CD4-positive, alpha-beta T cell treated with Interferon gamma for 1 hour (primary cell): ENCODE measurements around the gene RCCD1.
"Not testable (repeated sequence)": the region's sequence is repeated elsewhere in the genome, so short reads cannot be mapped to it uniquely, and the experiment has no call there.

Source experiments
- DNase-seq: peaks from one replicate; pipeline ENCODE4 v3.0.0-alpha.2; 2020

RCCD1 gene

DNA sequence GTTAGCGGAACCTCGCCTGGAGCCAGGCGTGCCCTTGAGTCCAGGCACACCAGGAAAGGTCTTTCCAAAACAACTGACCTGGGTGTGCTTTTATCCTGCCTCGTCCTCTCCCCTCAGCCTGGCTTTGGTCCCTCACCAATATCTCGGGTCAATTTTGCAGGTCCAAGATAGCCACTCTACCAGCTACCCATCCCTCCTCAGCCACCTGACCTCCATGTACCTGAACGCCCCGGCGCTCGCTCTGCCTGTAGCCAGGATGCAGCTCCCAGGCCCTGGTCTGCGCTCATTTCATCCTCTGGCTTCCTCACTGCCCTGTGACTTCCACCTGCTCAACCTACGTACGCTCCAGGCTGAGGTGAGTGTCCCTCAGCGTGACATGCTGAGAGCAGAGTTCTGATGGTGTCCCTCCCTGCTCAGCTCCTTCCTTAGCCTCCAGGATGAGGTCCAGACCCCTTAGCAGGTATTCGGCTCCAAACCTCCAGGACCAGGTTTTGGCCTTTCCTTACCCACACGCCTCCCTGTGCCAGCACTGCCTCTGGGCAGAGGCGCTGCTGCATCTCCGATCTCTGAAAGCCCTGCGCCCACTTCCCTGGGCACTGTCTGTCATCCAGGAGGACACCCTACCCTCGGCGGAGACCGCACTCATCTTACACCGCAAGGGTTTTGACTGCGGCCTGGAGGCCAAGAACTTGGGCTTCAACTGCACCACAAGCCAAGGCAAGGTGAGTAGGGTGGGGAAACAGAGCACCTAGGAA lies 36.5 kb upstream of the RCCD1 start:
- DNase-seq = no peak

DNA sequence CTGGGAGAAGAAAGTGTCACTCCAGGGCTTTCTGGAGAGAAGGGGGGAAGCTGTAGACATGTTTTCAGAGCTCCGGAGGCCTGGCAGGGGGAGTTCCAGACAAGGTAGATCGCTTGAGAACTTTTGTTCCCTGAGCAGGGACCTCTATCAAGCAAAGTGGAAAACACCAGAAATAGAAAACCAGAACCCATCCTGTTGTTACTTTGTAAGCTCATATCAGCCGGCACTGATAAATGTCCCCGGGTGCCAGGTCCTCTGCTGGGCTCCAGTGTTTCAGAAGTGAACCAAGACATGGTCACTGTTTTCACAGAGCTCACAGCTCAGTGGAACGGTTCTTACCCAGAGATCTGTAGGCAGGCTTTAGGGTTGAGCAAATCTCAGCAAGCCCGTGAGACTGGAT lies 35.8 kb upstream of the RCCD1 start:
- DNase-seq = no peak

DNA sequence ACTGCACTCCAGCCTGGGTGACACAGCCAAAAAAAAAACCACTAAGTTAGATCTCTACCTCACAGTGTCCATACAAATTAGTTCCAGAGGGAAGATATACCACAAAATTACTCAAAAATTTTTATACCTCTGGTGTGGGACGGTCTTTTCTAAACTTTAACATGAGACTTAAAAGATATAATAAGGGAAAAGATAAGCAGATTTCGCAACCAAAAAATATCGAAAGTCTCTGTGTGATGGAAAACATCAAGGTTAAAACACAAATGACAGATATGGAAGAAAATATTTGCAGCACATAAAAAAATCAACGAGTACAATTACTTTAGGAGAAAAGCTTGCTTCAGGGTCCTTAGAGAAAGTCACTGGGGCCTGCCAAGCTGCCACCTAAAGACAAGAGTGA lies 32.8 kb upstream of the RCCD1 start:
- DNase-seq = no peak

DNA sequence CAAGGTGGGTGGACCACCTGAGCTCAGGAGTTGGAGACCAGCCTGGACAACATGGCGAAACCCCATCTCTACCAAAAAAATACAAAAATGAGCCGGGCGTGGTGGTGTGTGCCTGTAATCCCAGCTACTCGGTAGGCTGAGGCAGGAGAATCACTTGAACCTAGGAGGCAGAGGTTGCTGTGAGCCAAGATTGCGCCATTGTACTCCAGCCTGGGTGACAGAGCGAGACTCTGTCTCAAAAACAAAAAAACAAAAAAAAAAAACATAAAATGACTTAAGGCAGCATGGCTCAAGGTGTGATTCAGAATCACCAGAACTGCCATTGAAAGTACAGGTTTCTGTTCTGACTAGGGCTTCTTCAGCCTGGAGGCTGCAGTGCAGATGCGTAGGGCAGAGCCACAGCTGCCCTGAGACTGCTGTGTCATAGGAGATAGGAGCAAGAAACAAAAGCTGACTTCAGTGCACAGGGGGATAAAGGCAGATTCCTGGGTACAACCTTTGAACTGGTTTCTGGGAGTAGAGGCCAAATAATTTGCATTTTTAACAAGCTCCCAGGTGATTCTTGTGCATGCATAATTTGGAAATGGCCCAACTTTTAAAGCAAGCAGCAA lies 31.9 kb upstream of the RCCD1 start:
- not testable (repeated sequence) for DNase-seq

DNA sequence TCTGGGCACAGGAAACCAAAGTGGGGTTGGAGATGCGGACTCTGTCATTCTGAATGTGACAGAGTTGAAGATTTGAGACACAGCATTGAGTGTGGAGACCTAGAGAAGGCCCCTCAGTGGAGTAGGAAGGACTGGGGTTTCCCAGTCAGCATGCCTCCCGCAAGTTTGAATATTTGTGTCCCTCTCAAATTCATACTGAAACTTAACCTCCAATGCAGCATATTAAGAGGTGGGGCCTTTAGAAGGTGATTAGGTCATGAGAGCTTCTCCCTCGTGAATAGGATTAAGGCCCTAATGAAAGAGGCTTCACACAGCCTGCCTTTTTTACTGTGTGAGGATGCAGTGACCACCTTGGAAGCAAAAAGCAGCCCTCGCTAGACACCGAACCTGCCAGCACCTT lies 30.3 kb upstream of the RCCD1 start:
- DNase-seq = no peak

DNA sequence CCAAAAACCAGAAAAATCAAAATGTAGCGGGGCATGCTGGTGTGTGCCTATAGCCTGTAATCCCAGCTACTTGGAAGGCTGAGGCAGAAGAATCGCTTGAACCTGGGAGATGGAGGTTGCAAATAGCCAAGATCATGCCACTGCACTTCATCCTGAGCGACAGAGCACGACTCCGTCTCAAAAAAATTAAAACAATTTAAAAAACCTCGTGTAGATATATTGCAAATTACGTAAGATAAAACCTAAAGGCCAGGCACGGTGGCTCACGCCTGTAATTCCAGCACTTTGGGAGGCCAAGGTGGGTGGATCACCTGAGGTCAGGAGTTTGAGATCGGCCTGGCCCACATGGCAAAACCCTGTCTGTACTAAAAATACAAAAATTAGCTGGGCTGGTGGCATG lies 27.9 kb upstream of the RCCD1 start:
- DNase-seq = not testable (repeated sequence)

DNA sequence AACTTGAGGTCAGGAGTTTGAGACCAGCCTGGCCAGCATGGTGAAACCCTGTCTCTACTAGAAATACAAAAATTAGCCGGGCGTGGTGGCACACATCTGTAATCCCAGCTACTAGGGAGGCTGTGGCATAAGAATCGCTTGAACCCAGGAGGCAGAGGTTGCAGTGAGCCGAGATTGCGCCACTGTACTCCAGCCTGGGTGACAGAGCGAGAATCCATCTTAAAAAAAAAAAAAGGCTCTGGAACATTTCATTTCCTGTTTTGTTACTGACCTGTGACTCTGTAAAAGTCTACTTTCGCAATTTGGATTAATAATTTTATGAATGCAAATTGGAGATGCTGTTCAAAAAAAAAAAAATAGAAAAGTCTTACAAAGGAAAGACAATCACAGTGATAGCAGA lies 26.6 kb upstream of the RCCD1 start:
- DNase-seq = not testable (repeated sequence)

DNA sequence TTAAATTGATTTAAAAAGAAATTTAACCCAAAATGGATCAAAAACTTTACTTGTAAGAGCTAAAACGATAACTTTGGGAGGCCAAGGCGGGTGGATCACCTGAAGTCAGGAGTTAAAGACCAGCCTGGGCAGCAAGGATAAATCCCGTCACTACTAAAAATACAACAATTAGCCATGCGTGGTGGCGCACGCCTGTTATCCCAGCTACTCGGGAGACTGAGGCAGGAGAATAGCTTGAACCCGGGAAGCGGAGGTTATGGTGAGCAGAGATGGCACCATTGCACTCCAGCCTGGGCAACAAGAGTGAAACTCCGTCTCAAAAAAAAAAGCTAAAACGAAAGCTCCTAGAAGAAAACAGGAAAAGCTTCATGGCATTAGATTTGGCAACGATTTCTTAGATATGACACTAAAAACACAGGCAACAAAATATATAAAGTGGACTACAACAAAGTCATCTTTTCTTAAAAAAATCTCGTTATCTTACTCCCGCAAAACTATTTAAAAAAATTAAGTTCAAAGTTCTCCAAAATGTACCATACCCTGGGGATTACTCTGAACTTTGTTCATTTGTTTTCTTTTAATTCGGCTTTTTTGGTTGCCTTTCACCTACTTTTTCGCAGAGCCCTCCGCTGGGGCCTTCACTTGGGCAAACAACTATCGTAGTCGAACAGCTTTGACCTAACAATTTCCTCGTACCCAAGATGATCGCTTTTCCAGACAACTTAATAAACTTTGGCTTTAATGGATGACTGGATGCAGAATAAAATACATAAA lies 25.3 kb upstream of the RCCD1 start:
- DNase-seq = no peak

DNA sequence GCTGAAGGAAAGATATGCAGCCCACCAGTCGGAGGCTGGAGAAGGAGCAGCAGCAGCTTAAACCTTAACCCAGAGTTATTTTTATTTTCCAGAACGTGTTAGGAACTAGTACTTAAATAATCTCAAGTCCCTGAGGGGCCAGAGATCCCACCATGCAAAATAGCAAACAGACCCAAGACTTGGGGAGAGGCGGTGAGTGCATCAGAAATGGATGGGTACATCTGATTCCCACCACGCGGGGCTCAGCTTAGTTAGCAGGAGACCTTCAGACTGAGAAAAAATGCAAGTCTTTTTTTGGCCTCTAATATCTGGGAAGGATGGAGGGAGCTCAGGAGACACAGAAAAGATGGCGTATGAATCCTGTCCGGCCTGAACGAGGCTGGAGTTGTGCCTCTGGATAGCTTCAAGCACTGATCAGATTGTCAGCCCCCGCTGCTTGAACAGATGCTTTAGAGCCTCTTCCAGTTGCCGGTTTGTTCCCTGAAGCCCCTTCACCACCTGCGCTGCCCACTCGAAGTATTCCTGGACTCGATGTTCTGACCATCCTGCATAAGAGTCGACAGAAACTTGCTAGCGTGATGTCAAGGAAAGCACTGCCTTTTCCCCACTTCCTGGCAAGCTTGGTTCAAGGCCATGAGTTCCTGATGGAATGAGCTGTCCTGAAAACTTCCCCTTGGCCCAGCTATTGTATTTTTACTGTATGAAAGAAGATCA lies 23.7 kb upstream of the RCCD1 start:
- no peak for DNase-seq

DNA sequence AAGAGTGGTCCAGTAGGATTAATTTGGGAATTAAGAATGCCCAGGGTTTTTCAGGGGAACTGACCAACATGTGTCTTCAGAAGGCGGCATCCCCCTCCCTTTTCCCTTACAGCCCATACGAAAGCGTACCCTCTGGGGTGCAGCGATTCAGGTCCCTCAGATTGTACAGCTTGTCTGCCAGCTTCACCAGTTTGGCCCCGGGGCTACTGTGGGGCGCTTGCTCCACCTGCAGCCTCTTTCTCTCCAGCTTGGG lies 23.2 kb upstream of the RCCD1 start:
- DNase-seq = no peak

DNA sequence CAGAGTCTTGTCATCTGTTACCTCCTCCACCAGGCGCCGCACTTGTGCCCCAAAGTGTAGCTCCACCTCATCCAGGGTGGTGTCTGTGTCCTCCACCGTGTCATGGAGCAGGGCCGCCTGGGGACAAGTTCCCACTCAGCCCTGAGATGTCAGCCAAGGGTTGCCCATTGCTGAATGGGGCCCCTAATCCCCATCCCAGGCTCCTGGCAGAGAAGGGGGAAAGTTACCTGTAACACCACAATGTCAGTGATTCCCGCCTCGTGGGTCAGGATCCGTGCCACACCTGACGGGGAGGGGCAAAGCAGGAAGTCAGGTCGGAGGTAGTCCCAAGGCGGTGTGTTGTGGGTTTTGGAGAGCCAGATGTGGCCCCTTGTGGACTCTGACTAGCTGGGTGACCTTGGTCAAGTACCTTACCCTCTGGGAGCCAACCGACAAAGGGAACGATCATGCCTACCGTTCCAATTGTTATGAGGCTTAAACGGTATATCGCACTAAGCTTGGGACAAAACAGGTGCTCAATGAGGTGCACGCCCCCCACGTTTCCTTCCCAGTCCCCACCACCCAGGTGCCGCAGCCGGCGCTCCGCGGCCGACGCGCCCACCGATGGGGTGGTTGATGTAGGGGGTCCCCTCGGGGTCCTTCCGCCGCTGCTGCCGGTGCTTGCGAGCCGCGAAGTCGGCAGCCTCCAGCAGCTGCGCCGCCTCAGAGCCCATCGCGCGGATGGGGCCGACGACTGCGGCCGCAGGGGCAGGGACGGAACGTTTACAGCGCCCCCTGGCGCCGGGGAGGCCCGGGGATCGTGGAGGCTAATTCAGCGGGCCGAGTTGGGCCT lies 22.6 kb upstream of the RCCD1 start, which contains the start of gene HDDC3:
HDDC3 (minus strand) TSS at position 722 of the 832 bp plus-strand sequence; CDS start at position 713, 9 bp downstream.
- DNase-seq = peak; percentile 86

DNA sequence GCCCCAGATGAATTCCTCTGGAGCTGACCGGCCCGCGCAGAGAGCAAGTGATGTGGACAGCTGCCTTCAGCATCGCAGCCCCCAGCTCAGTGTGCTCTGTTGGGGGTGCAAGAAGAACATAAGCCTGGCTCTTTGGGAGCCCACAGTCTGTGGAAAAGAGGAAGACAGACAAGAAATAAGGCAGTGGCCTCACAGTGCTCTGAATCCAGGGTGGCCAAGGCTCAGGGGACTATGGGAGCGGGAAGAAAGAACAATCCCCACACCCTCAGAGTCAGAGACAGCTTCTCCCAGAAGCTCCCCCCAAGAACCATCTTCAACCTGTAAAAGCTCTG lies 22.1 kb upstream of the RCCD1 start:
- DNase-seq = no peak

DNA sequence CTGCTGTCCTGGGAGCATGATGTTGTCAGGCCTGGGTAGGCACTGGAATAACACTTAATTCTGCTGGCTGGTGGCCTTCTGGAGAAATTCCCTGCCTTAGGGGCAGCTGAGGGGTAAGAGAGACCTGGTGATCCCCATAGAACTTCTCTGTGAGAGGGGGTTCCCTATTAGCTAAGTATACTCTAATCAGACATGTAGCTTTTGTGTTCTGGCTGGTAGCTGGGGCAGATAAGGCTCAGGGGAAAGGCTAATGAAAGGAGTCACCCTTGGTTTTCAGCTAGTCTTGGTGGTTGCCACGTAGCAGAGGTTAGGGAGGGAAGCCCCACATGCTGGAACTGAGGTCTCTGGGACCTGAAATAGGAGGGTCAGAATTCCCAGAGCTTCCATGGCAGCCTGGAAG lies 21.4 kb upstream of the RCCD1 start:
- DNase-seq = no peak

DNA sequence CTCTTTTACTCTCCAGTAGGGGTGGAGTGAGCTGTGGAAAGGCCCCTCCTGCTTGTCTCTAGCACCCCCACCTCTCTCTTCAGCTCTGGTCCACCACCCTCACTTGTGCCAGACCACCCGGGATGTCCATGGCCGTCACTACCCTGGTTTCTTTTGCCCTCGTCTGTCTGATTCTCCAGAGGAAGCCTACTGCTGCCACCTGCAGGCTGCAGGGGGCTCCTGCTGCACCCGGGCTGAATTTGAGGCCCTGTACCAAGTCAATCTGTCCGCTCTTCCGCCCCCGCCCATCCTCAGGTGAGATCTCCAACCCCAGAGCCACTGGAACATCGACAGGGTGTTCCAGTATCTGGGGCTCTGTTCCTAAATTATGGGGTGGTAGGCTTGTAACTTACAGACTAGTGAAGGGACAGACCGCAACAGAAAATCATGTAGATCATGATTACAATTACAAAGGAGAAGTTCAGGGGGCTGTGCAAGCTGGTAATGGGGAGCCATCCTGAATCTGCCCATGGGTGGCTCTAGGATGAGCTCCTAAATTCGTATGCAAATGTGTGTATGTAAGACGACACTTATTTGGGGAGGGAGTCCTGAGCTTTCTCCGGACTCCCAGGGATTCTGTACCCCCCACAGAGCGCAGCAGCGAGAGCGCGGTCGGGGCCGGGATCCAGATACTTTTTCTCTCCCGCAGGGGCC lies 20.3 kb upstream of the RCCD1 start:
- DNase-seq = peak; percentile 85

DNA sequence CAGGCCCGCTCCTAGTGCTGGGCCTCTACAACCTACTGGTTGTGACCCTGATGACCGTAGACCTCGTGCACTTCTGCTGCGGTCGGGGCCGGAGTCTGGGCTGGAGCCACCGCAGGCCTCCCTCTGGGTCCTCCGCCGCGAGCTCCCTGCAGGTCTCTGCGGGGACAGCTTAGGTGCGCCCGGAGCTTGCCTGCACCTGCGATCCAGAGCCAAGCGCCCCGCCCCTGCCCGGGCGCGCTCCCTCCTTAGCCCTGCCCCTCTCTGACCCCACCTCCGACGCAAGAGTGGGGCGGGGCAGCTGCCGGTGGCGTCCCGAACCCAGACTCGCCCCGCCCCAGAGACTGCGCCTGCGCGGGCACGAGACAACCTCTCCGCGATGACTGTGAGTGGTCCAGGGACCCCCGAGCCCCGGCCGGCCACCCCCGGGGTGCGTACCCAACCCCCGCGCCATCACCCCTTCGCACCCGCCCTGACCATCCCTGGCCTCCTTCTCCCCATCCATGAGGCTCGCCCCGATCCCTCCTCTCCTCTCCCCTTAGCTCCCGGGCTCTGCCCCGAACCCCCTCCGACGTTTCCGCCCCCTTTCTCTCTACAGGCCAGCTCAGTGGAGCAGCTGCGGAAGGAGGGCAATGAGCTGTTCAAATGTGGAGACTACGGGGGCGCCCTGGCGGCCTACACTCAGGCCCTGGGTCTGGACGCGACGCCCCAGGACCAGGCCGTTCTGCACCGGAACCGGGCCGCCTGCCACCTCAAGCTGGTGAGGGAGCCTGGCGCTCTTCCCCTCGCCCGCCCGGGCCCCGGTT lies 19.5 kb upstream of the RCCD1 start, which contains the start of gene UNC45A:
UNC45A (plus strand) TSS at position 337 of the 803 bp plus-strand sequence; CDS start at position 377, 40 bp downstream.
- DNase-seq = peak; percentile 92

DNA sequence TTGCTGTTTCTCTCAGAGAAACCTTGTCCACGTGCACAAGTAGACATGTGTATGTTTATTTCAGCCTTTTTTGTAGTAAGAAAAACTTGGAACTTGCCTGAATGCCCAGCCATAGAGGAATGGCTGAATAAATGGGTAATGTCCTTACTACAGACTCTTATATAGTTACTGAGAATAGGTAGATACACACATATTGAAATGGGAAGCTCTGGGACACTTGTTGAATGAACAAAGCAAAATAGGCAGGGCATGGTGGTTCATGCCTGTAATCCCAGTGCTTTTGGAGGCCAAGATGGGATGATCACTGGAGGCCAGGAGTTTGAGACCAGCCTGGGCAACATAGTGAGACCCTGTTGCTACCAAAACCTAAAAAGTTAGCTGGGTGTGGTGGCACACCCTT lies 17.9 kb upstream of the RCCD1 start:
- DNase-seq = no peak

DNA sequence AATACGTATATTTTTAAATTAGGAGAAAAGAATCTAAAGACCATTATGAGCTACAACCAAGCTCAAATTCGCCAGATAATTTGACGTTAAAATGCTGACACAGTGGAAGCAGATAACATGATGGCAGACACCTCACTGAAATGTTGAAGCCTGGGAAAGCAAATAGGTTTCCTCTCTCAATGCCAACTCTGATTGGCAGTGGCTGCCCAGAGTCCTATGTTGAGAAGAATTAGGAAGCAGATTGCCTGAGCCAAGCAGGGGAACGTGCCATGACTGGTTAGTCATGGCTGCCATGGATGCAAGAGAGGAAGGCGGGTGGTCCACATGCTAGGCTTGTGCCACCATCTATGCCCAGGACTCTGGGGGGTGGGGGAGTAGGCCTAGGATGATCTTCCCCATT lies 16.4 kb upstream of the RCCD1 start:
- no peak for DNase-seq

DNA sequence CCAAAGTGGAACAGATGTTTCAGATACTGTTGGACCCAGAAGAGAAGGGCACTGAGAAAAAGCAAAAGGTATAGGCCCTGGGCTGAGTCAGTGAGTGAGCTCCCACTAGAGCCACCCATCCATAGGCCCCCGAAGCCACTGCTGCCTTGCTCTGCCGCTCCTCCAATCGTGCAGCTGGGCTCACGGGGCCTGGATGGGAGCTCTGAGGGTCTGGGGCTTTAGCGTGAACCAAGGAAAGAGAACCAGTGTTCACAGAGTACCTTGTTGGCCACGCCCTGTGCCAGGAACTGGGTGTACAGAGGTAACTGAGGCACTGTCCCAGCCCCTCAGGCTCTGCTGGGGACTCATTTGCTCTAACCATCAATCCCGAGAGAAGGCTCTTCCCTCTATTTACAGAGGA lies 14.9 kb upstream of the RCCD1 start:
- DNase-seq = no peak

DNA sequence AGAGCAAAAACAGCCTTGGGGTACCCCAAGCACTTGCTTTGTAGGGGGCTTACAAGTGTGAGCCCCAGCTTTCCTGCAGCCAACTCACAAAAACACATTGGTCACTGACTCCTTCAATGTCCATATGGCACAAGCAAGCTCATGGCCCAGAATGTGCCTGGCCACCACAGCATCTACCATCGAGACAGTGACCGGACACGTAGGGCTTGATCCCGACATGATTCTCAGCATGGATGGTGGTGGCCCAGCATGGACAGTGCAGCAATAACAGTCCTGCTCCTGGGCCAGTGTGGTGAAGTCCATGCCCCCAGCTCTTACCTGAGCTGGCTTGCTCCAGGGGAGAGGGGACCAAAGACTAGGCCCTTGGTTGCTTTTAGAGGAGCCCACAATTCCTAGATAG lies 13.6 kb upstream of the RCCD1 start:
- DNase-seq = no peak

DNA sequence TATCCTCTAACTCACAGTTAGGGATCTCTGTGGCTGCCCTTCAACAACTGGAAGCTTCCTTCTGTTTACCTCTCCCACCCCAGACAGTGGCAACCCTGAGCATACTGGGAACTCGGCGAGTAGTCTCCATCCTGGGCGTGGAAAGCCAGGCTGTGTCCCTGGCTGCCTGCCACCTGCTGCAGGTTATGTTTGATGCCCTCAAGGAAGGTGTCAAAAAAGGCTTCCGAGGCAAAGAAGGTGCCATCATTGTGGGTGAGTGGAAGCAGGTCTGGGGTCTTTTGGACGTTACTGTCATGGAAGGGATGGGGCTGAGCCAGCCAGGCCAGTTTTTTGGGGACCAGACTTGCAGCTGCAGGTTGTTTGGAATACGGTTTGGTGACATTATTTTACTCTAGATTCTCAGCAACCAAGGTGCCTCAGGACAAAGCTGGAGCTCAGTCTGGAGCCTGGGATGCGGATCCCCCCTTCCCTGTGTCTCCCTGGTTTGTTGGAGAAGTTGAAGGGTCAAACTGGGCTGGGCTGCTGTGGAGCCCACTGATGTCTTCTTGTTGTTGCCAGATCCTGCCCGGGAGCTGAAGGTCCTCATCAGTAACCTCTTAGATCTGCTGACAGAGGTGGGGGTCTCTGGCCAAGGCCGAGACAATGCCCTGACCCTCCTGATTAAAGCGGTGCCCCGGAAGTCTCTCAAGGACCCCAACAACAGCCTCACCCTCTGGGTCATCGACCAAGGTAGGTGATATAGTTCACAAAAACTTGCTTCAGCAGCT lies 12.1 kb upstream of the RCCD1 start:
- DNase-seq = no peak
